ENCODE results near the gene TRIM24.
"Not testable (repeated sequence)": the region's sequence is repeated elsewhere in the genome, so short reads cannot be mapped to it uniquely, and the experiment has no call there.

TRIM24 gene

GRCh38 chr7:138495485-138495884 lies 35.4 kb downstream of the TRIM24 start:
- DNase-seq (ENCODE audit: low read depth) = no peak

DNA sequence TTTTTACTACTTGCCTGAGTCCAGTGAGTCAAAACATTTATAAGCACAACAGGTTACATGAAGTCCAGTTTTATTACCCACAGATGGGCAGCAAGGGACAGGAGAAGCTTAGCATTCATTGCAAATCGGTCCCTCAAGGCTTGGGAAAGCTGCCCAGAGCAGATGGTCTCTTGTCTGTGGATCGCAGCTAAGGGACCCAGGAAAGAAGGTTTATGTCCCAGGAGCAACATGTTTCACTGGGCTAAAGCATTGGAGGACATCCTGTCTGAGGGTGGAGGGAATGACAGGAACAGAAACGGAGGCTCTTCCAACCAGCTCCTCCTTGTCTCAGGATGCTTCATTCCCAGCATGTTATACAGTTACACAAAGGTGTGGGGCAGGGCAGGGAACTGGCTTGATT lies 39.3 kb downstream of the TRIM24 start:
- DNase-seq (ENCODE audit: low read depth) = no peak

DNA sequence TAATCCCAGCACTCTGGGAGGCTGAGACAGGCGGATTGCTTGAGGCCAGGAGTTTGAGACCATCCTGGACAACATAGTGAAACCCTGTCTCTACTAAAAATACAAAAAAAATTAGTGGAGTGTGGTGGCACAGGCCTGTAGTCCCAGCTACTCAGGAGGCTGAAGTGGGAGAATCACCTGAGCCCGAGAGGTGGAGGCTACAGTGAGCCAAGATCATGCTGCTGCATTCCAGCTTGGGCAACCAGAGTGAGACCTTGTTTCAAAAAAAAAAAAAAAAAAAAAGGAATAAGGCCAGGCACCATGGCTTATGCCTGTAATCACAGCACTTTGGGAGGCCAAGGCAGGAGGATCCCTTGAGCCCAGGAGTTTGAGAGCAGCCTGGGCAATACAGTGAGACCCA lies 40.2 kb downstream of the TRIM24 start:
- not testable (repeated sequence) for DNase-seq (ENCODE audit: low read depth)

GRCh38 chr7:138500892-138501291 lies 40.8 kb downstream of the TRIM24 start:
- no peak for DNase-seq (ENCODE audit: low read depth)

DNA sequence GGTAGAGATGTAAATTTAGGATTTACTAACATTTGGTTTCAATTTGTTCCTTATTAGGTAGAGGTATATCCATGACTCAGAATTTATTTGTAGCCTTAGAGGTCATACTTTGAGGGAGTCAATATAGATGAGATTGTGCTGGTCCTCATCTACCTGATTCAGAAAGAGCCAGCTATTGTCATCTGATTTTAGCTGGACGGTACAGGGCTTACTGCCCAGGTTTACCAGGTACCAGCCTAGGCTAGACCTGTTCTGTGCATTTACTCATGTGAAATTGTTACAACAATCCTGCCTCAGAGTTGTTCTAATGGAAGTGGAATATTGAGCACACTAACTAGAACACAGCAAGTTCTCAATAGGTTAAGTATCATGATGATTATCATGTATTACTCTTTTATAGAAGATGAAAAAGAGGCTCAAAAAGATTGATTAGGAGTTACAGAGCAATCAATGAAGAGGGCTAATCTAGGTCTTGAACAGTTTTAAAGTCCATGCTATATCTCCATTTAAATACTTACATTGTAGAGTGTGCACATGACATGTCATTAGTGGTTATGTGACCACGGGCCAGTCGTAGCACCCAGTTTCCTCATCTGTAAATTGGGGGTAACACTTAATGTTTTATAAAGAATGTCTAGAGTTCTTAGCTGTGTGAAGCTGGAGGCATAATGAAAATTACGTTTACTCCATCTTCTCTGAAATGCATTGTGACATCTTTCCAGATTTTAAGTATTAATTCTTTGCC lies 42.1 kb downstream of the TRIM24 start:
- no peak for DNase-seq (ENCODE audit: low read depth)

DNA sequence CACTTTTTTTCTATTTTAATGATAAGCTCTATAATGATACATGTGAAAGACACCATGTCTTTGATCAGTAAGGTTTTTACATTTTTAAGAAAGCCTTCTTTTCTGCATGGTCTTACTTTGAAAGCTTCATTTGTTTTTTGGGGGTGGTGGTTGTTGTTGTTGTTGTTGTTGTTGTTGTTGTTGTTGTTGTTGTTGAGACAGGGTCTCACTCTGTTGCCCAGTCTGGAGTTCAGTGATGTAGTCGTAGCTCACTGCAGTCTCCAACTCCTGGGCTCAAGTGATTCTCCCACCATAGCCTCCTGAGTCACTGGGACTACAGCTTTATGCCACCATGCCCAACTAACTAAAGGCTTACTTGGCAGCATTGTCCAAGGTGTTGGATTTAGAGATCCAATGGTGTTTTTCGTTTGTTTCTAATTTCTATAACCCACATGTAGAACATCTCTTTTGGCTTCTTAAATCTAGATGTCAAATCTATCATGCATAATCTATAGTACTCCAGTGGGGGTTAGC lies 45.4 kb downstream of the TRIM24 start:
- no peak for DNase-seq (ENCODE audit: low read depth)

- DNase-seq (ENCODE audit: low read depth) = no peak
These were observed 46.7 kb downstream of the TRIM24 start for GRCh38 chr7:138506764-138507163.

GRCh38 chr7:138510003-138510402 lies 49.9 kb downstream of the TRIM24 start:
- DNase-seq (ENCODE audit: low read depth) = no peak

DNA sequence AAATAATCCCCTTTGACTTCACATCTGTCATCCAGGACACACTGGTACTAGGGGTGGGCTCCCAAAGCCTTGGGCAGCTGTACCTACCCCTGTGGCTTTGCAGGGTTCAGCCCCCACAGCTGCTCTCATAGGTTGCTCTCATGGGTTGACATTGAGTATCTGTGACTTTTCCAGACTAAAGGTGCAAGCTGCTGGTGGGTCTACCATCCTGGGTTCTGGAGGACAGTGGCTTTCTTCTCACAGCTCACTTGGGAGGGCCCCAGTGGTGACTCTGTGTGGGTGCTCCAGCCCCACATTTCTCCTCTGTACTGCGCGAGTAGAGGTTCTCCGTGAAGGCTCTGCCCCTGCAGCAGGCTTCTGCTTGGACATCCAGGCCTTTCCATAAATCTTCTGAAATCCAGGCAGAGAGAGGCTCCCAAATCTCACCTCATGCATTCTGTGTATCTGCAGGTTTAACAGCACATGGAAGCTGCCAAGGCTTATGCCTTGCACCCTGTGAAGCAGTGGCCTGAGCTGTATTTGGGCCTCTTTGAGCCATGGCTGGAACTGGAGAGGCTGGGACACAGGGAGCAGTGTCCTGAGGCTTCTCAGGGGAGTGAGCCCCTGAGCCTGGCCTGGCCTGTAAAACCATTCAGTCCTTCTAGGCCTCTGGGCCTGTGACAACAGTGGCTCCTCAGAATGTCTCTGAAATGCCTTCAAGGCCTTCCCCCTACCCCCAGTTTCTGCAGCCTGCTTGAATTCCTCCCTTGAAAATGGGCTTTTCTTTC lies 52.2 kb downstream of the TRIM24 start:
- DNase-seq (ENCODE audit: low read depth) = no peak

DNA sequence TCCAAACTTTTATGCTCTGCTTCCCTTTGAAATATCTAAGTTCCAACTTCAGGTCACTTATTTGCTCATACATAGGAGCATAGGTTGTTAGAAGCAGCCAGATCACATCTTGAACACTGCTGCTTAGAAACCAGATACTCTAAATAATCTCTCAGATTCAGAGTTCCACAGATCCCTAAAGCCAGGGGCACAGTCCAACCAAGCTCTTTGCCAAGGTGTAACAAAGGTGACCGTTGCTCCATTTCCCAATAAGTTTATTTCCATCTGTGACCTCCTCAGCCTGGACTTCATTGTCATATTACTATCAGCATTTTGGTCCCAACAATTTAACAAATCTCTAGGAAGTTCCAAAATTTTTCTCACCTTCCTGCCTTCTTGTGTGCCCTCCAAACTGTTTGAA lies 52.8 kb downstream of the TRIM24 start:
- no peak for DNase-seq (ENCODE audit: low read depth)

DNA sequence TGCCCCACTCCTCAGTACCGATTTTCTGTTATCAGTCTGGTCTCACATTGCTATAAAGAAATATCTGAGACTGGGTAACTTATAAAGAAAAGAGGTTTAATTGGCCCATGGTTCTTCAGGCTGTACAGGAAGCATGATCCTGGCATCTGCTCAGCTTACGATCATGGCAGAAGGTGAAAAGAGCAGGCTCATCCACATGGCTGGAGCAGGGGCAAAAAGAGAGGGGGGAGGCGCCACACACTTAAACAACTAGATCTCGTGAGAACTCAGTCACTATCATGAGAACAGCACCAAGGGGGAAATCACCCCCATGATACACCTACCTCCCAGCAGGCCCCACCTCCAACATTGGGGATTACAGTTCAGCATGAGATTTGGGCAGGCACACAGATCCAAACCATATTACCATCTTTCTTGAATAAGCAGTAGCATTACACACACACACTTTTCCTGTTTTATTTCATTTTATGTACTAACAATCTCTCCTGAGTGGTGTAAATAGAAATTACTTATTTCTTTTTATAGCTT lies 53.3 kb downstream of the TRIM24 start:
- no peak for DNase-seq (ENCODE audit: low read depth)

GRCh38 chr7:138514044-138514443 lies 54.0 kb downstream of the TRIM24 start:
- no peak for DNase-seq (ENCODE audit: low read depth)

- no peak for DNase-seq (ENCODE audit: low read depth)
These were observed 55.0 kb downstream of the TRIM24 start for GRCh38 chr7:138515001-138515528.

DNA sequence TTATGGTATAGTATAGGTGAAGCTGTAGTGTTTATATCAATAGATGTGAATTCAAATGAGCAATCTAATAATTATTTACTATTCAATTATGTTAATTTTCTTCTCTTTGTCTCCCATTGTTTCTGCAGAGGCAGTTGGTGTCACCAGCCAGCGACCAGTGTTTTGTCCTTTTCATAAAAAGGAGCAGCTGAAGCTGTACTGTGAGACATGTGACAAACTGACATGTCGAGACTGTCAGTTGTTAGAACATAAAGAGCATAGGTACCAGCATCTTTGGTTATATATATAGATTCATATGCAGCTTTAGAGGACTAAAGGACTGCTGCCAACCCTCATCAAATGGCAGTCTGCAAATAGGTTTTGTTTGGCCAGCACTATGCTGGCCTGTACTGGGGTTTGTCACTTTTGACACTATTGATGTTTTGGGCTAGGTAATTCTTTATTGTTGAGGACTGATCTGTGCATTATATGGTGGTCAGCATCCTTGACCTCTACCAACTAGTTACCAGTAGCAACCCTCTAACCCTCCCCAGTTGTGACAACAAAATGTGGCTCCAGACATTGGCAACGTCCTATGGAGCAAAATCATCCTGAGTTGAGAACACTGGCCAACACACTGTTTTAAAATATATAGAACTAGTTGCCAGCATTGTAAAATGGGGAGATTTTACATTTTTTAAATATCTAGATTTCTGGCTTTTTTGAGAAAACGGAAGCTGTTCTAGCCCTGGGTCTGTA lies 59.2 kb downstream of the TRIM24 start:
- no peak for DNase-seq (ENCODE audit: low read depth)

- no peak for DNase-seq (ENCODE audit: low read depth)
These were observed 60.7 kb downstream of the TRIM24 start for GRCh38 chr7:138520742-138521141.

DNA sequence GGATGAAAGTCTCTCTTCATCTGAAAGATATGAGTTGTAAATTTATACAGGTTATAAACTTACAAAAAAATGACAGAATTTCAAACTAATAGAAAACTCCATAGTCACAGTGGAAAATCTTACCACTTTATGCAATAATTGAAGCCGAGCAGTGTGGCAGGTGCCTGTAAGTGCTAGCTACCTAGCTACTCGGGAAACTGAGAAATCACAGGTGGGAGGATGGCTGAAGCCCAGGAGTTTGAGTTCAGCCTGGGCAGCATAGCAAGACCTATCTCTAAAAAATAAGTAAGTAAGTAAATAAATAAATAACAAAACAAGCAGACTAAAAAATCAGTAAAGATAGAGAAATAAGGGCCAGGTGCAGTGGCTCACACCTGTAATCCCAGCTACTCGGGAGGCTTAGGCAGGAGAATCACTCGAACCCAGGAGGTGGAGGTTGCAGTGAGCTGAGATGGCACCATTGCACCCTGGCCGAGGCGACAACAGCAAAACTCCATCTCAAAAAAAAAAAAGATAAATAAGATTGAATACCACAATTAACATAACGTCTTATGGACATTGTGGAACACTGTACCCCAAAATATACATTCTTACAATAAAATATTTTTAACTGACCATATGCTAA lies 61.9 kb downstream of the TRIM24 start:
- DNase-seq (ENCODE audit: low read depth) = no peak

DNA sequence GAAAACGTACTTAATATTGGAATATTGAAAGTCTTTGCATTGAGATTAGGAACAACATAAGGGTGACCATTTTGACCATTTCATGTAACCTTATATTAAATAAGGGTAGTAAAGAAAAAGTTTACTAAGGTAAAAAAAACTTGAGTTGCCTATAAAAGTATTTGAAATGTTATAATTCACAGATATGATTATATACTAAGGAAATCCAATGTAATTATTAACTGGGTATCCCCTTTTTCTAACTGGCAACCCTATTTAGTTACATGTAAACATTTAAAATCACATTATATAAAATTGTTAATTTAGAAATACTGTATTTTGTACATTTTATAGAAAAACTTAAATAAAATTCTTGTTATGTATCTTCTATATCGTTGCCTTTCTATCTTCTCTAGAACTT lies 64.2 kb downstream of the TRIM24 start:
- DNase-seq (ENCODE audit: low read depth) = no peak

DNA sequence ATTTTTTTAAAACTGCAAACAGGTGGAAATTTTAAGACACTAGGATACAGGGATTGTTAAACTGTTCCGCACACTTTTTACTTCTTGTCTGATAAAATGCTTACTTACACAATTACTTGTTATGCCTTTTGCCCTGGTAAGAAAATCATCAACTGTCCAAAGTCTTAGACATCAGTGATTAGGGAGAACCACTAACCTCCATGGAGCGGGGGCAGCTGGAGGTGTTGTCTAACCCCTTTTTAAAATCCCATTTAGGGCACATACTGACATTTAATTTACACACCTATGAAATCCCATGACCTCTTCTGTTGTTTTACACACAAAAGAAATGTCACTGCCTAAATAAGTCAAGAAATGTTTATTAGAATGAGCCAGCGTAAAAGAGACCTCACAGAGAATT lies 65.7 kb downstream of the TRIM24 start:
- no peak for DNase-seq (ENCODE audit: low read depth)

- no peak for DNase-seq (ENCODE audit: low read depth)
These were observed 67.7 kb downstream of the TRIM24 start for GRCh38 chr7:138527746-138528223.

DNA sequence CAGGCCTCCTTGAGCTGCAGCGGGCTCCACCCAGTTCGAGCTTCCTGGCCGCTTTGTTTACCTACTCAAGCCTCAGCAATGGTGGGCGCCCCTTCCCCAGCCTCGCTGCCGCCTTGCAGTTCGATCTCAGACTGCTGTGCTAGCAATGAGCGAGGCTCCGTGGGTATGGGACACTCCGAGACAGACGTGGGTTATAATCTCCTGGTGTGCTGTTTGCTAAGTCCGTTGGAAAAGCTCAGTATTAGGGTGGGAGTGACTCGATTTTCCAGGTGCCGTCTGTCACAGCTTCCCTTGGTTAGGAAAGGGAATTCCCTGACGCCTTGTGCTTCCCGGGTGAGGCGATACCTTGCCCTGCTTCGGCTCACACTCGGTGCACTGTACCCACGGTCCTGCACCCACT lies 76.8 kb downstream of the TRIM24 start:
- DNase-seq (ENCODE audit: low read depth) = not testable (repeated sequence)

DNA sequence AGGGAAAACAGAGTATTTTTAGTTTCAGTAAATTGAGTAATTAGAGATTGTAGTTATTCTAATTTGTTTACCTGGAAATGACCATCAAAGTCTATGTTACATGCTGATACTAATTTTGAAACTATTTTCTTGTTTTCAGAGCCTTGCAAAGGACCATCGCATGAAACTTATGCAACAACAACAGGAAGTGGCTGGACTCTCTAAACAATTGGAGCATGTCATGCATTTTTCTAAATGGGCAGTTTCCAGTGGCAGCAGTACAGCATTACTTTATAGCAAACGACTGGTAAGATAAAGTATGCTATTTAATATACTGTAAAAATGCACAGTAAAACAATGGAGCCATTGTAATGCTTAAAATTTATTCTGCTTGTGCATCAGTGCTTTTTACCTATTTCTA lies 78.5 kb downstream of the TRIM24 start:
- no peak for DNase-seq (ENCODE audit: low read depth)
